K562 (cell line): ENCODE measurements around the gene GYG1. TPM values are rescaled to one million over a fixed set of nuclear protein-coding genes. Genes with fewer than 3 reads are reported as not detected.

ENCODE experiments used
- ATAC-seq: fragments of 200-7000 bp; cut with Tn5 transposase; 3 replicates; pipeline ENCODE4 v1.9.1; 2020; ENCODE audit warnings: moderate library complexity
- BruUV-seq: library from RNA; stranded (reverse); fragments of 400-500 nt; replicated peaks from 2 replicates; lab custom pipeline; 2021; lab: Mats Ljungman, UMichigan
- CTCF ChIA-PET: fragments of 300-600 bp; formaldehyde crosslinking; extraction: SDS; loops from one replicate; lab custom pipeline; 2021; ENCODE audit warnings: low intra/inter-chr PET ratio; lab: Yijun Ruan, JAX
- POLR2A ChIA-PET: fragments of 300-600, 350-650 bp; sonication (Branson Sonifier 250); formaldehyde crosslinking; extraction: SDS; loops from one replicate; lab custom pipeline; 2021; ENCODE audit warnings: antibody characterized with exemption, inconsistent platforms; lab: Yijun Ruan, JAX
- DNase-seq, 4 experiments: peaks; one replicate each; pipeline versions ENCODE4 v3.0.0 to v3.0.0-alpha.2; 2011 to 2018; ENCODE audit warnings: low spot score in 3 of 4, mixed read lengths in 3 of 4; ENCODE audit errors: extremely low read depth in 1 of 4
- FAIRE-seq: peaks from 2 replicates; lab custom pipeline; 2011; peaks lifted over from hg19 to GRCh38; lab: Jason Lieb, UNC
- H2AFZ ChIP-seq: 2 replicates; pipeline ENCODE4 v1.6.0; 2011; ENCODE audit warnings: low read depth, low read length, control low read depth, inconsistent platforms
- H3K27ac ChIP-seq: fragments of 200-600 bp; 3 replicates; pipeline ENCODE4 v1.8.0; 2011; ENCODE audit warnings: low read depth, mild to moderate bottlenecking, control low read depth, inconsistent platforms, low read length, moderate library complexity, mixed read lengths; ENCODE audit errors: extremely low read depth
- H3K27me3 ChIP-seq, 2 experiments: fragments of 300-600 bp in 1 of 2; 2 replicates in 1 of 2; 3 replicates in 1 of 2; pipeline versions ENCODE4 v1.6.0 to v1.8.0; 2011; ENCODE audit warnings: inconsistent platforms in 2 of 2, low read length in 2 of 2, mild to moderate bottlenecking in 1 of 2, mixed read lengths in 1 of 2, moderate library complexity in 1 of 2; ENCODE audit not compliant: control insufficient read depth in 2 of 2, insufficient read depth in 2 of 2
- H3K36me3 ChIP-seq: fragments of 300-600 bp; 3 replicates; pipeline ENCODE4 v1.8.0; 2011; ENCODE audit warnings: mild to moderate bottlenecking, low read length, inconsistent platforms; ENCODE audit not compliant: control insufficient read depth, insufficient read depth
- H3K4me1 ChIP-seq, 2 experiments: fragments of 200-600 bp in 1 of 2; replicated peaks in 1 of 2; 2 replicates in 1 of 2; 3 replicates in 1 of 2; pipeline versions ENCODE4 v1.5.1 to v1.8.0; 2011; ENCODE audit warnings: inconsistent platforms in 2 of 2, low read length in 2 of 2, mild to moderate bottlenecking in 1 of 2, mixed read lengths in 1 of 2, moderate library complexity in 1 of 2; ENCODE audit not compliant: control insufficient read depth in 2 of 2, insufficient read depth in 2 of 2
- H3K4me2 ChIP-seq: 2 replicates; pipeline ENCODE4 v1.6.1; 2011; ENCODE audit warnings: low read length, control low read depth, inconsistent platforms, mixed read lengths; ENCODE audit not compliant: insufficient read depth
- H3K4me3 ChIP-seq: fragments of 200-600 bp; sonication (generic), shearing (Covaris generic); 2 replicates; pipeline ENCODE4 v1.5.1; 2016; ENCODE audit warnings: control low read depth, inconsistent platforms
- H3K79me2 ChIP-seq: fragments of 200-600 bp; 3 replicates; pipeline ENCODE4 v1.8.0; 2011; ENCODE audit warnings: low read length, inconsistent platforms; ENCODE audit not compliant: control insufficient read depth, insufficient read depth
- H3K9ac ChIP-seq, 2 experiments: 2 replicates each; pipeline versions ENCODE4 v1.6.0 to v1.6.1; 2011; ENCODE audit warnings: low read depth in 2 of 2, low read length in 2 of 2, control low read depth in 1 of 2, inconsistent platforms in 1 of 2, mild to moderate bottlenecking in 1 of 2, mixed read lengths in 1 of 2; ENCODE audit not compliant: insufficient read depth in 1 of 2
- H3K9me1 ChIP-seq: one replicate; pipeline ENCODE4 v1.6.0; 2011; ENCODE audit warnings: inconsistent platforms, mild to moderate bottlenecking, low read length, moderate library complexity; ENCODE audit not compliant: control insufficient read depth, insufficient read depth
- H3K9me3 ChIP-seq: replicated peaks from 2 replicates; pipeline ENCODE4 v1.5.1; 2011; ENCODE audit warnings: low read depth, low read length, inconsistent platforms; ENCODE audit not compliant: control insufficient read depth, insufficient read depth
- H4K20me1 ChIP-seq: replicated peaks from 2 replicates; pipeline ENCODE4 v1.6.1; 2011; ENCODE audit warnings: low read length, inconsistent platforms, mixed read lengths; ENCODE audit not compliant: control insufficient read depth, insufficient read depth
- CHD2 ChIP-seq: IDR thresholded peaks from 2 replicates; pipeline ENCODE4 v1.6.1; 2011; ENCODE audit warnings: low read depth, low read length
- DACH1 ChIP-seq: fragments of 450-650 bp; IDR thresholded peaks from 2 replicates; pipeline ENCODE4 v1.6.1; 2018; ENCODE audit not compliant: partially characterized antibody
- ETV6 ChIP-seq, 3 experiments: fragments of 150-350 bp in 1 of 3; sonication (generic) in 1 of 3; formaldehyde crosslinking in 1 of 3; IDR thresholded peaks; 2 replicates each; pipeline versions ENCODE4 v1.6.1 to v1.8.0; 2014 to 2022; ENCODE audit warnings: borderline replicate concordance in 2 of 3, low read depth in 2 of 3, antibody characterized with exemption in 1 of 3, low read length in 1 of 3, mild to moderate bottlenecking in 1 of 3, missing genetic modification reagents in 1 of 3
- ILF3 ChIP-seq: fragments of 450-650 bp; IDR thresholded peaks from 2 replicates; pipeline ENCODE4 v1.6.1; 2018; ENCODE audit warnings: antibody characterized with exemption, mild to moderate bottlenecking, moderate library complexity, borderline replicate concordance
- MED1 ChIP-seq: sonication (generic); formaldehyde crosslinking; IDR thresholded peaks from 2 replicates; pipeline ENCODE4 v1.8.1; 2023; ENCODE audit warnings: missing genetic modification reagents, borderline replicate concordance
- MEF2A ChIP-seq: IDR thresholded peaks from 2 replicates; pipeline ENCODE4 v1.6.1; 2011; ENCODE audit warnings: low read depth, mild to moderate bottlenecking, low read length, moderate library complexity; ENCODE audit not compliant: control insufficient read depth
- NR3C1 ChIP-seq: sonication (generic); formaldehyde crosslinking; IDR thresholded peaks from 2 replicates; pipeline ENCODE4 v1.8.1; 2022; ENCODE audit warnings: missing genetic modification reagents
- NR4A1 ChIP-seq, 2 experiments: fragments of 250-450 bp in 1 of 2; fragments of 450-650 bp in 1 of 2; sonication (Bioruptor Pico) in 1 of 2; IDR thresholded peaks; 2 replicates each; pipeline versions ENCODE4 v1.4.0 to v1.6.1; 2016 to 2020; ENCODE audit warnings: mild to moderate bottlenecking in 2 of 2, missing compliant biosample characterization in 1 of 2, missing genetic modification characterization in 1 of 2, moderate library complexity in 1 of 2
- POLR2A ChIP-seq: fragments of 450-650 bp; conservative IDR thresholded peaks from 2 replicates; pipeline ENCODE4 v1.6.1; 2016
- SREBF2 ChIP-seq: sonication (generic); formaldehyde crosslinking; IDR thresholded peaks from 2 replicates; pipeline ENCODE4 v1.4.0; 2020; ENCODE audit warnings: mild to moderate bottlenecking, missing genetic modification reagents
- WGBS: fragments of 100-300 bp; shearing (Covaris generic); methylation state at CpG from one replicate; pipeline ENCODE4 v1.1.6; 2016; ENCODE audit warnings: low coverage, mixed read lengths; ENCODE audit not compliant: insufficient coverage; ENCODE audit errors: missing lambda C conversion rate; 5-methylcytosine and 5-hydroxymethylcytosine counted together
- in situ Hi-C: fragments of 300-500 bp; cut with MboI; formaldehyde crosslinking; loops from 4 replicates; pipeline ENCODE4 v1.15.0; 2018; ENCODE audit warnings: inconsistent platforms, mixed read lengths
- intact Hi-C: fragments of 100-400 bp; cut with micrococcal nuclease; formaldehyde crosslinking; loops from 2 replicates; pipeline ENCODE4 v1.14.2; 2022
- polyA plus RNA-seq, 8 experiments: library from polyadenylated mRNA; depleted of rRNA in 4 of 8; stranded (reverse) in 5 of 8; unstranded in 3 of 8; fragments of >200 nt; fragmentation: Nextera tagmentation in 2 of 8; fragmentation: Illumina TruSeq in 1 of 8; extraction: Ambion mirVana in 2 of 8; extraction: Trizol in 1 of 8; gene quantifications; 2 replicates each; pipeline versions ENCODE4 v1.2.1 to v1.2.3, GENCODE V29; 2011 to 2014; ENCODE audit warnings: inconsistent platforms in 1 of 8, missing spikeins in 1 of 8
- total RNA-seq, 7 experiments: library from RNA; depleted of rRNA in 6 of 7; stranded (reverse); fragments of >200 nt in 6 of 7; fragmentation: Illumina TruSeq in 2 of 7; extraction: Trizol in 2 of 7; gene quantifications; 2 replicates each; pipeline versions ENCODE4 v1.2.1 to v1.2.3, GENCODE V29; 2011 to 2021; ENCODE audit warnings: low replicate concordance in 1 of 7
- TF ChIP-seq, protein P1 (sequence below): fragments of 450-650 bp; IDR thresholded peaks from 2 replicates; pipeline ENCODE4 v1.7.1; 2018; ENCODE audit warnings: mild to moderate bottlenecking, low read depth; ENCODE audit not compliant: partially characterized antibody

GYG1 gene
- total and polyA plus RNA-seq, 9 of the 15 experiments (the other 6 are each of a cell fraction or from before 2014, with no cell fraction given): 14.6 to 38.4 (median 24.6) TPM

DNA sequence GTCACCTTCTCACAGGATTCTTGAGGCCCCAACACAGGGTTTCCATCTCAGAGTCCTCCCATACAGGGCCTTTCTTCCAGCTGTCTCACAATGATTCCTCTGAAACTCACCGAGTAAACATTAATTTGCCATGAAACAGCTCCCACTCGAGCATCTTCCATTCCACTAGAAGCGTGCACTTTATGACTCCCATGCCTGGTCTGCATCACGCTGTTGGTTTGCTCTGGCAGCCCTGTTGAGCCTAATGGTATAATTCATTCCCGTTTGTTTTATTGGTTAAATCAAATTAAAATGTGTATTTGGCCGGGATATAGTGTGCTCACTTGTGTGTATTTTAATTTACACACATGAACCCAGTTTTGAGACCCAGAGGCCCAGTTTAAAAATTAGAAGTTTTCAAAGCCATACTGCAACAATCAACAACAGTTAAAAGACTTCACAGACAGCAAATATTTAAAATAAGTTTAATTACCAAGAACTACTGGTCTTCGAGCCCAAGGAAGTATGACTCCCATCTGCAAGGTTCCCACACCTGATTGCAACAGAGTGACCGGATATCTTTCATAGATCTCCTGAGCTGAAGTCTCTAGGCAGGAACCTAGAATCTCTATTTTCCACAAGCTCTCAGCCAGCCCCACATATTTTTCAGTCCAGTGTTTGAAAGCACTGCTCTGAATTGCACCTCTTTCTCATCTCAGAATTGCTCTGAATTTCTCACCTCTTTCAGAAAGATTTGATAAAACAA, 42.3 kb upstream of the GYG1 start:
- ChIA-PET CTCF (no interaction called here), POLR2A (interaction anchor here (0.7 kb wide), 1 partner anchor 381 kb away, joined by 3 read pairs; no protein-coding TSS in a partner anchor)
- FAIRE-seq: no peak
- no peak for TF ChIP-seq MED1
- no peak for TF ChIP-seq ILF3
- TF ChIP-seq, protein P1, sequence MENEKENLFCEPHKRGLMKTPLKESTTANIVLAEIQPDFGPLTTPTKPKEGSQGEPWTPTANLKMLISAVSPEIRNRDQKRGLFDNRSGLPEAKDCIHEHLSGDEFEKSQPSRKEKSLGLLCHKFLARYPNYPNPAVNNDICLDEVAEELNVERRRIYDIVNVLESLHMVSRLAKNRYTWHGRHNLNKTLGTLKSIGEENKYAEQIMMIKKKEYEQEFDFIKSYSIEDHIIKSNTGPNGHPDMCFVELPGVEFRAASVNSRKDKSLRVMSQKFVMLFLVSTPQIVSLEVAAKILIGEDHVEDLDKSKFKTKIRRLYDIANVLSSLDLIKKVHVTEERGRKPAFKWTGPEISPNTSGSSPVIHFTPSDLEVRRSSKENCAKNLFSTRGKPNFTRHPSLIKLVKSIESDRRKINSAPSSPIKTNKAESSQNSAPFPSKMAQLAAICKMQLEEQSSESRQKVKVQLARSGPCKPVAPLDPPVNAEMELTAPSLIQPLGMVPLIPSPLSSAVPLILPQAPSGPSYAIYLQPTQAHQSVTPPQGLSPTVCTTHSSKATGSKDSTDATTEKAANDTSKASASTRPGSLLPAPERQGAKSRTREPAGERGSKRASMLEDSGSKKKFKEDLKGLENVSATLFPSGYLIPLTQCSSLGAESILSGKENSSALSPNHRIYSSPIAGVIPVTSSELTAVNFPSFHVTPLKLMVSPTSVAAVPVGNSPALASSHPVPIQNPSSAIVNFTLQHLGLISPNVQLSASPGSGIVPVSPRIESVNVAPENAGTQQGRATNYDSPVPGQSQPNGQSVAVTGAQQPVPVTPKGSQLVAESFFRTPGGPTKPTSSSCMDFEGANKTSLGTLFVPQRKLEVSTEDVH: no peak
- no peak for TF ChIP-seq ETV6 (IDR thresholded peaks at IDR 0.05; ENCODE audit: borderline replicate concordance in 1 of 2, low read depth in 2 of 2, low read length in 1 of 2)
- no peak for TF ChIP-seq ETV6 (CRISPR knock-in tag; IDR thresholded peaks at IDR 0.05; ENCODE audit: borderline replicate concordance)
- TF ChIP-seq DACH1: no peak
- no peak for TF ChIP-seq MEF2A
- no peak for TF ChIP-seq NR3C1 (CRISPR knock-in tag)
- no peak for TF ChIP-seq POLR2A
- TF ChIP-seq CHD2: no peak
- no peak for TF ChIP-seq SREBF2 (CRISPR knock-in tag)
- TF ChIP-seq NR4A1 (CRISPR knock-in tag; IDR thresholded peaks at IDR 0.05): no peak
- TF ChIP-seq NR4A1 (tag; IDR thresholded peaks at IDR 0.05): no peak
- no peak for ATAC-seq
- Histone ChIP-seq H2AFZ (no peak overlapping the region), H3K36me3 (no peaks in the 10 kb centered on the region), H3K4me1 (peaks cover 0 to 4% of the 10 kb centered on the region in 2 experiments; a peak in 2 of 5 replicates), H3K9ac (no peak overlapping the region), H3K4me2 (no peak overlapping the region), H3K27ac (no peak overlapping the region), H3K9me3 (no peaks in the 10 kb centered on the region), H3K4me3 (no peak overlapping the region), H3K27me3 (peaks cover 0 to 5% of the 10 kb centered on the region in 2 experiments; a peak in 2 of 5 replicates), H3K9me1 (no peaks in the 10 kb centered on the region), H4K20me1 (no peaks in the 10 kb centered on the region), H3K79me2 (no peaks in the 10 kb centered on the region)
- DNase-seq: no peak
- BruUV-seq: no TSS peak
- intact Hi-C loops: loop anchor here (10.0 kb wide), 2 partner anchors 634 to 1564 kb away; no protein-coding TSS in a partner anchor
- under 1% methylated on average over 8 of the region's 8 CpGs for WGBS
- in situ Hi-C loops: loop anchor here (25.0 kb wide), 1 partner anchor 1562 kb away; no protein-coding TSS in a partner anchor
